Osteocyte (in vitro differentiated cells): ENCODE measurements around the gene HIGD1A. TPM values are rescaled to one million over a fixed set of nuclear protein-coding genes. Genes with fewer than 3 reads are reported as not detected.

ENCODE experiments used
- DNase-seq: peaks from one replicate; pipeline ENCODE4 v3.0.0; 2021; ENCODE audit warnings: mixed read lengths; ENCODE audit not compliant: unreplicated experiment; ENCODE audit errors: extremely low spot score
- H3K27ac Mint-ChIP-seq: one replicate; pipeline ENCODE4 v1.8.0; 2021; ENCODE audit warnings: mild to moderate bottlenecking, mixed read lengths; ENCODE audit not compliant: unreplicated experiment
- H3K27me3 Mint-ChIP-seq: one replicate; pipeline ENCODE4 v1.8.0; 2021; ENCODE audit warnings: mixed read lengths; ENCODE audit not compliant: unreplicated experiment
- H3K36me3 Mint-ChIP-seq: one replicate; pipeline ENCODE4 v1.8.0; 2021; ENCODE audit warnings: mixed read lengths; ENCODE audit not compliant: unreplicated experiment
- H3K4me1 Mint-ChIP-seq: one replicate; pipeline ENCODE4 v1.8.0; 2021; ENCODE audit warnings: mixed read lengths; ENCODE audit not compliant: unreplicated experiment
- H3K4me3 Mint-ChIP-seq: one replicate; pipeline ENCODE4 v1.8.0; 2021; ENCODE audit warnings: mild to moderate bottlenecking, moderate library complexity, mixed read lengths; ENCODE audit not compliant: unreplicated experiment
- H3K9me3 Mint-ChIP-seq: one replicate; pipeline ENCODE4 v1.8.0; 2021; ENCODE audit warnings: mixed read lengths; ENCODE audit not compliant: unreplicated experiment
- CTCF ChIP-seq: fragments of 200-600 bp; sonication (generic); IDR thresholded peaks from 2 replicates; pipeline ENCODE4 v1.5.0; 2021; ENCODE audit warnings: antibody characterized with exemption, mild to moderate bottlenecking, moderate library complexity
- total RNA-seq: library from RNA; stranded (reverse); gene quantifications from 2 replicates; pipeline ENCODE4 v1.2.1, GENCODE V29; 2021

HIGD1A gene
- total RNA-seq, 1 donor from 2014 or later = 63.8 TPM

GRCh38 chr3:42755681-42756578 is 48.4 kb downstream of the HIGD1A start:
- Mint-ChIP-seq H3K4me1 (no peaks in the 10 kb centered on the region), H3K9me3 (no peaks in the 10 kb centered on the region), H3K27ac (no peak overlapping the region), H3K36me3 (no peaks in the 10 kb centered on the region), H3K4me3 (no peak overlapping the region), H3K27me3 (peaks cover 23% of the 10 kb centered on the region)
- peak; percentile 50 for TF ChIP-seq CTCF
- DNase-seq = no peak

- H3K27ac Mint-ChIP-seq = no peak overlapping the region
- H3K9me3 Mint-ChIP-seq = no peaks in the 10 kb centered on the region
- no peak overlapping the region for H3K4me3 Mint-ChIP-seq
- peaks cover 16% of the 10 kb centered on the region for H3K27me3 Mint-ChIP-seq
- TF ChIP-seq CTCF = no peak
- no peak for DNase-seq
- H3K36me3 Mint-ChIP-seq = no peaks in the 10 kb centered on the region
- peaks cover 6% of the 10 kb centered on the region for H3K4me1 Mint-ChIP-seq
Measured at GRCh38 chr3:42753757-42754156, 50.5 kb downstream of the HIGD1A start.

GRCh38 chr3:42752961-42753360 is 51.3 kb downstream of the HIGD1A start:
- Mint-ChIP-seq H3K4me1 (peaks cover 9% of the 10 kb centered on the region), H3K27me3 (peaks cover 8% of the 10 kb centered on the region), H3K4me3 (no peak overlapping the region), H3K36me3 (no peaks in the 10 kb centered on the region), H3K27ac (no peak overlapping the region), H3K9me3 (no peaks in the 10 kb centered on the region)
- DNase-seq = no peak
- TF ChIP-seq CTCF = no peak

- Mint-ChIP-seq H3K4me3 (no peak overlapping the region), H3K4me1 (peaks cover 14% of the 10 kb centered on the region), H3K27me3 (peaks cover 7% of the 10 kb centered on the region), H3K36me3 (no peaks in the 10 kb centered on the region), H3K27ac (no peak overlapping the region), H3K9me3 (no peaks in the 10 kb centered on the region)
- no peak for DNase-seq
- no peak for TF ChIP-seq CTCF
Measured at GRCh38 chr3:42752441-42752840, 51.8 kb downstream of the HIGD1A start.

- H3K9me3 Mint-ChIP-seq = no peaks in the 10 kb centered on the region
Measured at GRCh38 chr3:42751609-42752008, 52.7 kb downstream of the HIGD1A start.

More at GRCh38 chr3:42751609-42752008, 52.7 kb downstream of the HIGD1A start:
- no peak overlapping the region for H3K4me3 Mint-ChIP-seq
- TF ChIP-seq CTCF = no peak
- no peaks in the 10 kb centered on the region for H3K36me3 Mint-ChIP-seq
- no peak for DNase-seq
- peaks cover 3% of the 10 kb centered on the region for H3K27me3 Mint-ChIP-seq
- H3K4me1 Mint-ChIP-seq = peaks cover 15% of the 10 kb centered on the region
- no peak overlapping the region for H3K27ac Mint-ChIP-seq
